ENCODE results near the gene PCCB. TPM values are rescaled to one million over a fixed set of nuclear protein-coding genes. Genes with fewer than 3 reads are reported as not detected.

PCCB gene
- 47.4 and 49.0 TPM in 2 replicates for total RNA-seq

GRCh38 chr3:136250059-136250902 is at the start of gene PCCB:
Gene PCCB (plus strand): TSS chr3:136250340. CDS start chr3:136250376, 36 bp downstream.

Other genes starting within 250 kb of the PCCB start
- 21.2 and 22.7 TPM in 2 replicates for gene MSL2, start 54.0 kb upstream of the PCCB start, total RNA-seq